Measurements from ENCODE around the gene HSD17B4.
"Not testable (repeated sequence)": the region's sequence is repeated elsewhere in the genome, so short reads cannot be mapped to it uniquely, and the experiment has no call there.

The HSD17B4 gene

GRCh38 chr5:119435436-119436132 lies 16.7 kb upstream of the HSD17B4 start:
- peak; percentile 47 to 66 for DNase-seq (ENCODE audit: low read depth in 2 of 2)

- not testable (repeated sequence) for DNase-seq (ENCODE audit: low read depth in 2 of 2)
Observed at GRCh38 chr5:119437785-119438586, 14.3 kb upstream of the HSD17B4 start.

GRCh38 chr5:119438587-119438917 lies 13.7 kb upstream of the HSD17B4 start:
- not testable (repeated sequence) for DNase-seq (ENCODE audit: low read depth in 2 of 2)

DNA sequence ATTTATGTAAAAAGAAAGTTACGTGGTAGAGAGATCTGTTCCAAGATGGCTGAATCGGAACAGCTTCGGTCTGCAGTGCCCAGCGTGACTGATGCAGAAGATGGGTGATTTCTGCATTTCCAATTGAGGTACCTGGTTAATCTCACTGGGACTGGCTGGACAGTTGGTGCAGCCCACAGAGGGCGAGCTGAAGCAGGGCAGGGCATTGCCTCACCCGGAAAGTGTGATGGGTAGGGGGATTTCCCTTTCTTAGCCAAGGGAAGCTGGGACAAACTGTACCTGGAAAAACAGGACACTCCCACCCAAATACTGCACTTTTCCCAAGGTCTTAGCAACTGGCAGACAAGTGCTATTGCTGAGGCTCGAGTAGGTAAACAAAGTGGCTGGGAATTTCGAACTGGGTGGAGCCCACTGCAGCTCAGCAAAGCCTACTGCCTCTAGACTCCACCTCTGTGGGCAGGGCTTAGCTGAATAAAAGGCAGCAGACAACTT lies 13.1 kb upstream of the HSD17B4 start:
- DNase-seq (ENCODE audit: low read depth in 2 of 2): no peak

DNA sequence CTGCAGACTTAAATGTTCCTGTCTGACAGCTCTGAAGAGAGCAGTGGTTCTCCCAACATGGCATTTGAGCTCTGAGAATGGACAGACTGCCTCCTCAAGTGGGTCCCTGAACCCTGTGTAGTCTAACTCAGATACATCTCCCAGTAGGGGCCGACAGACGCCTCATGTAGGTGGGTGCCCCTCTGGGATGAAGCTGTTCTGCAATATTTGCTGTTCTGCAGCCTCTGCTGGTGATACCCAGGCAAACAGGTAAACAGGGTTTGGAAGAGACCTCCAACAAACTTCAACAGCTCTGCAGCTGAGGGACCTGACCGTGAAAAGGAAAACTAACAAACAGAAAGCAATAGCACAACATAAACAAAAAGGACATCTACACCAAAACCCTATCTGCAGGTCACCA lies 12.7 kb upstream of the HSD17B4 start:
- DNase-seq (ENCODE audit: low read depth in 2 of 2): not testable (repeated sequence)

DNA sequence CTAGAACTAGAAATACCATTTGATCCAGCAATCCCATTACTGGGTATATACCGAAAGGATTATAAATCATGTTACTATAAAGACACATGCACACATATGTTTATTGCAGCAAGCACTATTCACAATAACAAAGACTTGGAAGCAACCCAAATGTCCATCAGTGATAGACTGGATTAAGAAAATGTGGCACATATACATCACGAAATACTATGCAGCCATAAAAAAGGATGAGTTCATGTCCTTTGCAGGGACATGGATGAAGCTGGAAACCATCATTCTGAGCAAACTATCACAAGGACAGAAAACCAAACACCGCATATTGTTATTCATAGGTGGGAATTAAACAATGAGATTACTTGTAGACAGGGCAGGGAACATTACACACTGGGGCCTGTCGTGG lies 7.7 kb upstream of the HSD17B4 start:
- DNase-seq (ENCODE audit: low read depth in 2 of 2): not testable (repeated sequence)

- DNase-seq (ENCODE audit: low read depth in 2 of 2): no peak
Observed at GRCh38 chr5:119445544-119445943, 6.8 kb upstream of the HSD17B4 start.

- DNase-seq (ENCODE audit: low read depth in 2 of 2): no peak
Observed at GRCh38 chr5:119449882-119450281, 2.4 kb upstream of the HSD17B4 start.

DNA sequence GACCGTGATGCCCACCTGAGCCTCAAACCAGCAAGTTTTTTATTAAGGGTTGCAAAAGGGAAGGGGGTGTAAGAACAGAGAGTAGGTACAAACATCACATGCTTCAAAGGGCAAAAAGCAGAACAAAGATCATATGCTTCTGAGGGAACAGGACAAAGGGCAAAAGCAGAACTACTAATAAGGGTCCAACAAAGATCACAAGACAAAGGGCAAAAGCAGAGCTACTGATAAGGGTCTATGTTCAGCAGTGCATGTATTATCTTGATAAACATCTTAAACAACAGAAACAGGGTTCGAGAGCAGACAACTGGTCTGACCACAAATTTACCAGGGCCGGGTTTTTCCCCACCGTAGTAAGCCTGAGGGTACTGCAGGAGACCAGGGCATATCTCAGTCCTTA lies 1.7 kb upstream of the HSD17B4 start:
- not testable (repeated sequence) for DNase-seq (ENCODE audit: low read depth in 2 of 2)

GRCh38 chr5:119451561-119451960 lies 736 bp upstream of the HSD17B4 start:
- no peak for DNase-seq (ENCODE audit: low read depth in 2 of 2)

GRCh38 chr5:119452060-119452372 lies 281 bp upstream of the HSD17B4 start:
- DNase-seq (ENCODE audit: low read depth in 2 of 2): no peak

DNA sequence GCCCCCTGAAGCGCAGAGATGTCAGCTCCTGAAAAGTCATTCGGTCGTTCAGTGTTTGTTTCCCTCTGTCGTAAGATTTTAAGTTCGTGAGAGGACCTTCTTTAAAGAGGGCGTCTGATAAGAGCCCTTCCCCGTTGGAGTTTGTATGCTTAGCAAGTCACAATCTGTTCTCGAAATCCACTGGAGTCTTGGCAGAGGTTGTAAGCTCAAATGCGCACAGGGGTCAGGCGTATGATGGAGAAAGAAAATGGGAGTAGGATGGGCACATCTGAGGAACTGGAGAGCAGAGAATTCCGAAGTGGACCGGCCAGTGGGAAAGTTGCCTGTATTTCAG lies 710 bp downstream of the HSD17B4 start:
- DNase-seq (ENCODE audit: low read depth in 2 of 2): no peak

DNA sequence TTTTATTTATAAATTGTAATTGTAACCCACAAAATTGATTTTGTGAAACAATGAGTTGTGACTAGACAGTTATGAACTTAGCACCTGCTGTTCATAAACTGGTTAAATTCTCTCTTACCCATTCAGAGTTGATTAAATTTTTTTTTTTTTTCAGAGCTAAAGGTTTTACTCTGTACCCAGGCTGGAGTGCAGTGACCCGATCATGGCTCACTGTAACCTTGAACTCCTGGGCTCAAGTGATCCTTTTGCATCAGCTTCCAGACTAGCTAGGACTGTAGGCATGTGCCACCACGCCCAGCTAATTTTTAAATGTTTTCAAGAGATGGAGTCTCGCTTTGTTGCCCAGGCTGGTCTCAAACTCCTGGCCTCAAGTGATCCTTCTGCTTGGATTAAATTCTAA lies 1.9 kb downstream of the HSD17B4 start:
- no peak for DNase-seq (ENCODE audit: low read depth in 2 of 2)

DNA sequence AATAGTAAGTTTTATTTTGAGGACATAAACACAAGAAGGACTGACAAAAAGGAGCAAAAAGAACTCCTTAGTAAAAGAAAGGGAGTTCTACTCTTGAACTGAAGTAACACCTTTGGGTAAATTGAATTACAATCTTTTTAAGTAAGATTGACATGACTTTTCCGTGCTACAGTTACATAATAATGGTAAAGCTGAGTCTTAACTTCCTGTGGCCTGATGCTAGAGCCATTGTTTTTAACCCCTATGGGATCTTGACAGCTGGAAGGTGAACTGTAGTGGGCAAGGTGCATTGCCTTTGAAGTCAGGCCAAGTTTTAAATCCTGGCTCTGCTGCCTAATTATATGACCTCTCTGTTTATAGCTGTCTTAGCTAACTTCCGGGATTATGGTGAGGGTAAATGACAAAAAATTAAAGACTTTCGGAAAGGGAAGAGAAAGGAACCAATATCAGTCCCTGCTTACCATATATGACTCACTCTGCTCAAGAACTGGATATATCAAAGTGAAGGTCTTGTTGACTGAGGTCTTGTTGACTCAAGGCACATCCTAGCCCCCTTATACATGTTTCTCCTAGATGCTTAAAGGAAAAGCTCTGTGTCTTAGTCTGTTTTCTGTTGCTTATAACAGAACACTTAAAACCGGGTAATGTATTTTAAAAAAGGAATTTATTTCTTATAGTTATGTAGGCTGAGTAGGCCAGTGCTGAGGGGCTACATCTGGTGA lies 6.8 kb downstream of the HSD17B4 start:
- DNase-seq (ENCODE audit: low read depth in 2 of 2): no peak

- no peak for DNase-seq (ENCODE audit: low read depth in 2 of 2)
Observed at GRCh38 chr5:119465640-119466039, 13.3 kb downstream of the HSD17B4 start.

DNA sequence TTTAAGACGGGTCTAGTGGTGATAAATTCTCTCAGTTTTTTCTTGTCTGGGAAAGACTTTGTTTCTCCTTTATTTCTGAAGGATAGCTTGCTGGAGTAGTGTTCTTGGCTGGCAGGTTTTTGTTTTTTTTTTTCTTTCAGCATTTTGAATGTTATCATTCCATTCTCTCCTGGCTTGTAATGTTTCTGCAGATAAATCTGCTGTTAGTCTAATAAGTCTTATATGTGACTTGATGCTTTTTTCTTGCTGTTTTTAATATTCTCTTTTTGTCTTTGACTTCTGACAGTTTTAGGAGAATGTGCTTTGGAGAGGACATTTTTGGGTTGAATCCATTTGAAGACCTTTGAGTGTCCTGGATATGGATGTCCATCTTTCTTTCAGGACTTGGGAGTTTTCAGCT lies 16.0 kb downstream of the HSD17B4 start:
- no peak for DNase-seq (ENCODE audit: low read depth in 2 of 2)

GRCh38 chr5:119470105-119470763 lies 17.9 kb downstream of the HSD17B4 start:
- DNase-seq (ENCODE audit: low read depth in 2 of 2): no peak

DNA sequence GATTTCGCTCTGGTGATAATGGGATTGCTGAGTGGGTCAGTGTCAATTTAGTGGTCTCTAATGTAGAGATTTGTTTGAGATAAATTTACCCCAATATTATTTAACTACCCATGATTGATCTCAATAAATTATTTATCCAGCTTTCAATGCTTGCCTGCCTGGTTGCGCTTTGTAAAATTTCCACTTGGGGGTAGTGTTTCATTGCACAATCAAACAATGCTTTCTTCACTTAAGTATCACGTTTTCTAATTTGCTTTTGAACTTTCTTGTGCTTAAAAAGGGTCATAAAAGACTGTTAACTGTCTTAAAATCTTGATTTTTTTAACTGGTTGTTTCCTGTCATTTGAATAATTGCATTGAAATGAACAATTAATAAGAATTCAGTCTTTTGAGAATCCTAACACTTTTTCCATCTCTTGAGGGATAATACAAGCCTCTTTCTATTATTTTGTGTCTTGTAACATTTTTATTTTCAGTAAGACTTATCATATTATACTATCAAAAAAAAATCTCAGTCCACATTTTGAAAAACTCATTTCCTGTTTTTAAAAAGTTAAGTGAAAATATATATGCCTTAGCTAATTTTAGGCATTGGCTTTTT lies 18.7 kb downstream of the HSD17B4 start:
- no peak for DNase-seq (ENCODE audit: low read depth in 2 of 2)

- DNase-seq (ENCODE audit: low read depth in 2 of 2): no peak
Observed at GRCh38 chr5:119473241-119473640, 20.9 kb downstream of the HSD17B4 start.

DNA sequence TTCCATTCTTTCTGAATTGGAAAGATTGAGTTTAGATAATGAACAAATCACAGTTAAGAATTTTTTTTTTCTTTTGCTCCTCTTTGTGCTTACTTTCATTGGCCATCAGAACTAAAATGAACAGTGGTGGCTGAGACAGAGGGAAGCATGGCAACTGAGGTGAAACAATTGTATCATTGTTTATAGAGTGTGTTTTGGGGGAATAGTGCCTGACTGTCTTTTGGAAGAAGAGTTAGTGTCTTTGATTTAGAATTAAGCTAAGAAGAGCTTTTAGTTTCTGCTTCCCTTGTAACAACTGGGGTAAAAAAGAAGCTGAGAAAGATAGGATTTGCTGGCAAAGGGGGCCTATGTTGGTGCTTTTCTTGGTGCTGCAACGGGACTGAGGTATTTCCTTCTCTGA lies 24.0 kb downstream of the HSD17B4 start:
- no peak for DNase-seq (ENCODE audit: low read depth in 2 of 2)

DNA sequence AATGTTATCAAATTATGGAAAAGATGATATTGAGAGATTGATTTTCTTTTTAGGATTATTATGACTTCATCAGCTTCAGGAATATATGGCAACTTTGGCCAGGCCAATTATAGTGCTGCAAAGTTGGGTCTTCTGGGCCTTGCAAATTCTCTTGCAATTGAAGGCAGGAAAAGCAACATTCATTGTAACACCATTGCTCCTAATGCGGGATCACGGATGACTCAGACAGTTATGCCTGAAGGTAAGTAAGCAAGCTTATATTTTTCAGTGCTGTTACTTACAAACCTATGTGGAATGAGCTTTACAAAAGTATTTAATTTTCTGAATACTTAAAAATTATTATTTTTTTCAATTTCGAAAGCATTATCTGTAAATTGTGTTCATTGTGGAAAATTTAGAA lies 26.5 kb downstream of the HSD17B4 start:
- no peak for DNase-seq (ENCODE audit: low read depth in 2 of 2)

DNA sequence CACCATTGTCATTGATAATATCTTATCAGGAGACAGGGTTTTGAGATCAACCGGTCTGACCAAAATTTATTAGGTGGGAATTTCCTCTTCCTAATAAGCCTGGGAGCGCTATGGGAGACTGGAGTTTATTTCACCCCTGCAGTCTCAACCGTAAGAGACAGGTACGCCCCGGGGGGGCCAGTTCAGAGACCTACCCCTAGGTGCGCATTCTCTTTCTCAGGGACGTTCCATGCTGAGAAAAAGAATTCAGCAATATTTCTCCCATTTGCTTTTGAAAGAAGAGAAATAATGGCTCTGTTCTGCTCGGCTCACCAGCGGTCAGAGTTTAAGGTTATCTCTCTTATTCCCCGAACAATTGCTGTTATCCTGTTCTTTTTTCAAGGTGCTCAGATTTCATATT lies 28.3 kb downstream of the HSD17B4 start:
- DNase-seq (ENCODE audit: low read depth in 2 of 2): not testable (repeated sequence)

Data from stimulated activated CD4-positive, alpha-beta T cell treated with anti-CD3 and anti-CD28 coated beads, Interleukin-12 subunit alpha, Interleukin-12 subunit beta, amount 100 ng/mL, for 24 hours (primary cell).